Measurements from ENCODE around the gene CAV1.

Gene CAV1

GRCh38 chr7:116595063-116595462, 70.2 kb downstream of the CAV1 start:
- no peak overlapping the region for H3K4me3 ChIP-seq (ENCODE audit: low read depth, low read length)
- no peak for TF ChIP-seq CTCF (IDR thresholded peaks at IDR 0.05; ENCODE audit: low read depth, low read length)

DNA sequence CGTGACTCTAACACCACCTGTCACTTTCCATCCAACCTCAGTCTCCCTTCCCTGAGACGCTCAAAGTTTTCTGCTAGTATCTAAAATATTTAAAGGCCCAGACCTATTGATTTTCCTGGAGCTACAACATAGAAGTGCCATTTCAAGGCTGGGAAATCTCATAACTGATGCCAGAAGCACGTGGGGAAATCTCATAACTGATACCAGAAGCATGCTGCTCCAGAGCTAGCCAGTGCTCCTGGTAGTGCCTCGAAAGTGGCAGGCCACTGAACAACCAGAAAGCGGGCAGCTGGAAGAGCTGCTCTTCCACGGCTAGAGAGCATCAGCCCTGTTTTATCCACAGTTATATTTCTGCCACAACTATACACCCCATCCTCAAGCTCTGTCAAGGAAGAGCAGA, 72.5 kb downstream of the CAV1 start:
- no peak for TF ChIP-seq CTCF (IDR thresholded peaks at IDR 0.05; ENCODE audit: low read depth, low read length)
- H3K4me3 ChIP-seq (ENCODE audit: low read depth, low read length) = no peak overlapping the region

DNA sequence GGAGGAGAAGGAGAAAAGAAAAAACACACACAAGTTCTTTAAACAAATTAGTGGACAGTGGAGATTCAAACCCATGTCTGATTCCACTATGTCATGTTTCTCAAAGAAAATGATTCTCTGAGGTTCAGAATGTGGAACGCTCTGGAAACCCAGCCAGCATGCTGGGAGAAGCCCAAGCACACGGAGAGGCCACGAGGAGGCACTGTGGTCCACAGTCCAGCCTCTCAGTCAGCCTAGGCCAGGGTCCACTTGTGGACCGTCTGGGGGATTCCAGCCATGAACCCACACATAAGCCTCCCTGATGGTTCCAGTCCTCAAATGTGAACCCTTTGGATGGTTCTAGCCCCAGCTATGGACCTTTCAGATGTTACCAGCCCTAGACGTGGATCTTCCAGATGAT, 73.4 kb downstream of the CAV1 start:
- TF ChIP-seq CTCF (IDR thresholded peaks at IDR 0.05; ENCODE audit: low read depth, low read length) = peak; percentile 41
- H3K4me3 ChIP-seq (ENCODE audit: low read depth, low read length) = no peak overlapping the region

DNA sequence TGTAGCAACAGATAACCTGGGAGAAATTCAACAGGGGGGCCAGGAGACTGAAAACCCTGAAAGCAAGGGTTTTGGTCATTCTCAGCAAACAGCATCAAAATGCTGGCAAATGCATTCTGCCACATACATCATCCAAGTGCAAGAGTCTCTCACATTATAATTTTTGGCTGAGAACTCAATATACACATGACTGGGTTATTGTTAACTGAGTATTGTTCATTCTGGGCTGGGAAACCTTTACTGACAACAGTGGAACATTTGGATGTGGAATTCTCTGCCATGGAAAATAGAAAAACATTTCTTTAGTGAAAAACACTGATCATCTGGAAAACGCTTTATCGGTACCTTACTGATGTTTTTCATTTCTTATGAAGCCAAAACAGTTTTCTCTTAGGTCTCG, 74.0 kb downstream of the CAV1 start:
- no peak overlapping the region for H3K4me3 ChIP-seq (ENCODE audit: low read depth, low read length)
- TF ChIP-seq CTCF (IDR thresholded peaks at IDR 0.05; ENCODE audit: low read depth, low read length) = no peak

DNA sequence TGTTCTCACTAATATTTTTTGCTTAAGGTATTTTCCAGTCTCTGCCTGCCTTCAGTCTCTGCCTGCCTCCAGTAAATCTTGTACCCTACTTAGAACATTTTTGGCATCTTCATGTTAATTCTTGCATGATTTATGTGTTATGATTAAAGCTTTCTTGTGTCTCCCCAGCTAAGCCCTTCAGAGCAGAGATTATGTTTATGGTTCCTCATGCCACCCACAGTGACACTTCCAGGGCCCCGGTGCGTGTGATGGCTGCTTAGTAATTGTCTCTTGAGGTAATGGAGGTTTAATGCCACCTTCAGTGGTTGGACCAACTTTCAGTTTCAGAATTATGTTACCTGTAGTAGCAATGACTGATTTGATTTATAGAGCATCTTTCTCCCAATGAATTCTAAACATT, 76.6 kb downstream of the CAV1 start:
- no peak for TF ChIP-seq CTCF (IDR thresholded peaks at IDR 0.05; ENCODE audit: low read depth, low read length)

GRCh38 chr7:116607299-116607698, 82.5 kb downstream of the CAV1 start:
- H3K4me3 ChIP-seq (ENCODE audit: low read depth, low read length) = no peak overlapping the region
- TF ChIP-seq CTCF (IDR thresholded peaks at IDR 0.05; ENCODE audit: low read depth, low read length) = no peak

More for the DNA sequence above, 76.6 kb downstream of the CAV1 start:
- no peak overlapping the region for H3K4me3 ChIP-seq (ENCODE audit: low read depth, low read length)

DNA sequence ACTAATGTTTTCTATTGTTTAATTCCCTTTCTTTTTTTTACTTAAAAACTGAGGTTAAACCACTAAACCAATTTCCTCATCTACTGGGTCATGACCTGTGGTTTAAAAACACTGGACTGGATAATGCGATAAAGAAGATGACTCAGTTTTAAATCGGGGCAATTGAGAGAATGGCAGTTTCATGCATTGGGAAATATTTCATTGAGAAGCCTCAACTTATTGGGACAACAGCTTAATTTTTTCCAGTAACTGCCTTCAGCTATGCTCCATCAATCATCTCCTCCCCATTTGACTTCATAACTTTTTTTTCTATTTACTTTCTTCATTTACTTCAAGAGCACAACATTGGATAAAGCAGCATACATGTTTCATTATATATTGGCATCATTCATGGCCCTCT, 85.4 kb downstream of the CAV1 start:
- H3K4me3 ChIP-seq (ENCODE audit: low read depth, low read length) = no peak overlapping the region

More for the DNA sequence above, 85.4 kb downstream of the CAV1 start:
- TF ChIP-seq CTCF (IDR thresholded peaks at IDR 0.05; ENCODE audit: low read depth, low read length) = no peak

Data from WI38 (cell line).